DMS114 treated with DMSO at 0.1 percent for 48 hours (cell line): ENCODE results near the gene CELSR1.

ENCODE experiments used
- DNase-seq: peaks from one replicate; lab custom pipeline; 2025; ENCODE audit not compliant: unreplicated experiment; lab: John Stamatoyannopoulos, UW

Gene CELSR1

GRCh38 chr22:46366801-46367706, 170.4 kb downstream of the CELSR1 start:
- DNase-seq: no peak

- no peak for DNase-seq
Measured at GRCh38 chr22:46366327-46366731, 171.1 kb downstream of the CELSR1 start.

GRCh38 chr22:46365166-46365624, 172.2 kb downstream of the CELSR1 start:
- no peak for DNase-seq

GRCh38 chr22:46364341-46365165, 172.9 kb downstream of the CELSR1 start:
- no peak for DNase-seq

GRCh38 chr22:46363611-46364321, 173.7 kb downstream of the CELSR1 start:
- DNase-seq: no peak

GRCh38 chr22:46362934-46363515, 174.4 kb downstream of the CELSR1 start:
- no peak for DNase-seq

DNA sequence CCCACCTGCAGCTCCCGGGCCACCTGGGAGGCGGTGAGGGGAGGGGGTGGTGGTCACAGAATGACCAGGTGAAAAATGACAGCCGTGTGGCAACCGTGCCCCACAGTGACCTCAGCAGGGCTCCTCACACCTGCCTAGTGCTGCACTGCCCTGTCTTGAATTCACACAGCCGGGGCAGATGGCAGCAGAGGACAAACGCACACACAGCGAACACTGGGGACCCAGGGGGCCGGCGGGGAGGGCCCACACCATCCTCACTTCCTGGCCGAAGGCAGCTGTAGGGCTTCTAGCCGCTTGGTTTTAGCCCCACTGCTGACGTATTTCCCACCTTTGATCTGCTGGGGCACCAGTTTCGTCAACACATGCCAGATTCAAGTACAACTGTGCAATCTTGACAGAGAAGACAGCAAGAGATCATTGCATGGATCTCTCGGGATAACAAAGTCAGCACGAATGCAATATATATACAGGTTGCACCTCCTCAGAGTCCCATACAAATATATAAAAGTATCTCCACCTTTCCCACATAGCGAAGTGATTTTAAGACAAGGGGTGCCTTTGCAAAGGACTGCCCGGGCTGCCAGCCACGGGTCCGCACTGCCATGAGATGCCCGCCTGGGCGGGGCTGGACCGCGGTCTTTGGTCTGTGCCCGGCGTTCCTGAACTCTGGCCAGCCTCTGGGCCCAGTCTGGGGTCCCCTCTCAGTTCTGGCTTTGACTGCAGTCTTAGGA, 175.1 kb downstream of the CELSR1 start:
- no peak for DNase-seq

DNA sequence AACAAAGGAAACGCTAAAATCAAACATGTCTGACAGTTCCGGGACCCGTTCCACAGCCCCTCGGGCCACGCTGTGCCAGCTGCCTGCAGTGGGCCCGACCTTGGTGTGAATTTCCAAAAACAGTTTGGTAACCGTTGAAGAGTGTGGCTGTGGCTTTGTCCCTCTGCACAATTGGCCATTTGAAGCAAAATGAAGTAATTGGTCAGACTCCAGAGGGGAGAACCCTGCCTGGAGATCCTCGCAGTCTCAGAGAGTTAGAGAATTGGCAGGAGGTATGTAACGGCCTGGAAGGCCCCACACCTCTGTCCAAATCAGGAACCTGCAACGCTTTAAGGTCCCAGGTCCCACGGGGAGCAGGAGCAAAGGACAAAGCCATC, 175.6 kb downstream of the CELSR1 start:
- DNase-seq: no peak

DNA sequence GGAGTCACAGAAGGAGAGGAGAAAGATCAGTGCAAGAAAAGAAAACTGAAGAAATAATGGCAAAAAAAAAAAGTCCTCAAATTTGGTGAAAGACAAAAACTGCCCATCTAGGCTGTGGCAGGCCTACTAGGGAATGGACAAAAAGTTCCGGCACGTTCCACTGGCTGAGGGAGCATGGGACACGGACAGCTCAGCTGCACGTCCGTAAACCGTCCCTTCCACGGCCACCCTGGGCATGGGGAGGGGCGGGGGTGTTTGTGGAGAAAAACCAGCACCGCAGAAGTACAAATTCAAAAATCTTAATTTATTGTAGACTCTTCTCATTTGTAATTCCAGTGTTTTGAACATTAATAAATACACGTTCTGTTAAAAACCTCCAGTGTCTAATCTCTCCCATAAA, 176.5 kb downstream of the CELSR1 start:
- DNase-seq: no peak

- no peak for DNase-seq
Measured at GRCh38 chr22:46360097-46360496, 177.3 kb downstream of the CELSR1 start.

GRCh38 chr22:46359362-46359761, 178.1 kb downstream of the CELSR1 start:
- no peak for DNase-seq

- no peak for DNase-seq
Measured at GRCh38 chr22:46358766-46359165, 178.7 kb downstream of the CELSR1 start.

DNA sequence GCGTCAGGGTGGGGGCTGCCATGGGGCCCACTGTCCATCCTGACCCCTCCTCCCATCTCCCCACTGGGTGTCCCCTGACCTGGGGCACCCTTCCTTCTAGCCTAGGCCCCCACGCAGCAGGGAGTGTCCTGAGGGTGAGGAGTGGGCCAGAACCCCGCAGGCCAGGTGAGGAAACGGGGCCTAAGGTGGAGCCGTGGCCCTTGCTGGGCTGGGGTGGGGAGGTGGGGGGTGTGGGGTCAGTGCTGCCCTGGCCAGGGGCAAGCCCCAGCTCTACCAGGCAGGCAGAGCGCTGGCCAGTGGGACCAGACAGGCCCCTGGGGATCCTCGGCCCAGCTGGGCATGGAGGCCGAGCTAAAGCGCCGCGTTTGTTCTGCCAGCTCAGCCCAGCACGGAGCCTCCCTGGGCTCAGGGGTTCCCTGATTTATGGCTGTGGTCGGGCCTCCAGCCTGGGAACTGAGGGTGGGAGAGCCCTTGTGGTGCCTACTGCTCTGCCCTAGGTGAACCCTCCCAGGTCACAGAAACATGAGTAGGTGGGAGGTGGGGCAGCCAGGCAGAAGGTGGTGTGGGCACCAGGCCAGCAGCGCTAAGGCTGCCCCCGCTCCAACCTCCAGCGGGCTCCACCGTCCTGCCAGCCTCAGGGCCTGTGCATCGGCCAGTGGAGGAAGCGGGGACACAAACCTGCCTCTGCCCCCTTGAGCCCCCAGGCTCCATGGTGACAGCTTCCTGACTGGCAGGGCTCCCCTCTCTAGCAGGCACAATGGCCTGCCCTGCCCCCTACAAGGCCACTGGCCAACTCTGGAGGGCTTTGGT, 179.5 kb downstream of the CELSR1 start:
- no peak for DNase-seq

DNA sequence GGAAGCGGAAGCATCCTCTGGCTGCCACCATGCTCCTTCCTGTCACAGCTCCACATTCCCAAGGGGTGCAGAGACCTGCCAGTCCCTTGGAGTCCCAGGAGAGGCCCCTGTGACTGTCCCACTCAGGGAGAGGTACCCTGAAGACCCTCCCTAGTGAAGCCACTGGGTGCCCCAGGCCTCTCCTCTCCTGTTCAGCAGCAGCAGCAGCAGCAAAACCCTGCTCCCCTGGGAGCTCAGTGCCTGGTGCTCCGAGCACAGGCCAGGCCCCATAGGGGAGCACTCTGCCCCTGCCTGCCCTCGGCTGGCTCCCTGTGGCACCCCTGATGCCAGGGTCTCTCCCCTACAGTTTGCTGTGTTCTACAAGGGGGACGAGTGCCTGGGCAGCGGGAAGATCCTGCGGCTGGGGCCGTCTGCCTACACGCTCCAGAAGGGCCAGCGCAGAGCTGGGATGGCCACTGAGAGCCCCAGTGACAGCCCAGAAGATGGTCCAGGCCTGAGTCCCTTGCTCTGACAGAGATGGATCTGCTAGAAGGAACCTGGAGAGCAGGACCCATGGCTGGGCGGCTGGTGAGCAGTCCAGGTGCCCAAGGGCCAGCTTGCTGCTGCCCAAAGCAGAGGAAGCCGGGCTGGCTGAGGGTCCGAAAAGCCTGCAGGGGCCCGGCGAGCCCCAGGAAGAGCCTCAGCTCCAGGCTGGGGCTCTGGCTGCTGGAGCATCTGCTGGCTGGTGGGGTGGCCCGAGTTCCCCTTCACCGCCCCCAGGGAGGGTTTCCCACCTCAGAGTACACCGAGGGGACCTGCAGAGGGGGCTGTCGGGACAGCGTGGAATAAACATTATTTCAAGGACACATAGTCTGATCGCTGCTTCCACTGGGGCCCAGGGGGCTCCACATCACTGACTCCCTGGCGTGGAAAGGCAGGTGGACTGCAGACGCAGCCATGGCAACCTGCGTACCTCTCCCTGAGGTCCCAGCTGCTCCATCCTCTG, 180.6 kb downstream of the CELSR1 start:
- no peak for DNase-seq

DNA sequence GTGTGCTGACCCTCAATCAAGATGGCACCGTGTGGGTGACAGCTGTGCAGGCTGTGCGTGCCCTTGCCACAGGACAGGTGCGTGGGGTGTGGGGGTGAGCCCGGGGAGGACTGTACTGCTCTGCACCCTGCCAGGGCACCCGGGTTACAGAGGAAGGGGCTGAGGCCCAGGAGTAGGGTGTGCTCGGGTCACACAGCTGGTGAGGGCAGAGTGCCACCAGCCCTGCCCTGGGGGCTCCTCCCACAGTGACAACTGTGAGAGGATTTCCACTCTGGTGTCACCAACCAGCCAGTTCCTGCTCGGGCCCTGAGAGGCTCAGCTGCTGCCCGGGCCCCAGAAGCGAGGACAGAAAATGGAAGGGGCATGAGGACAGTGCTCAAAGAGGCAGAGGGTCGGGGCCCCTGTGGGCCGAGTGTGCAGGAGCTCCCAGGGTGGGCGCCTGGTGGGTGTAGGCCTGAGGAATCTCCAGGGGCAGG, 181.4 kb downstream of the CELSR1 start:
- DNase-seq: no peak

DNA sequence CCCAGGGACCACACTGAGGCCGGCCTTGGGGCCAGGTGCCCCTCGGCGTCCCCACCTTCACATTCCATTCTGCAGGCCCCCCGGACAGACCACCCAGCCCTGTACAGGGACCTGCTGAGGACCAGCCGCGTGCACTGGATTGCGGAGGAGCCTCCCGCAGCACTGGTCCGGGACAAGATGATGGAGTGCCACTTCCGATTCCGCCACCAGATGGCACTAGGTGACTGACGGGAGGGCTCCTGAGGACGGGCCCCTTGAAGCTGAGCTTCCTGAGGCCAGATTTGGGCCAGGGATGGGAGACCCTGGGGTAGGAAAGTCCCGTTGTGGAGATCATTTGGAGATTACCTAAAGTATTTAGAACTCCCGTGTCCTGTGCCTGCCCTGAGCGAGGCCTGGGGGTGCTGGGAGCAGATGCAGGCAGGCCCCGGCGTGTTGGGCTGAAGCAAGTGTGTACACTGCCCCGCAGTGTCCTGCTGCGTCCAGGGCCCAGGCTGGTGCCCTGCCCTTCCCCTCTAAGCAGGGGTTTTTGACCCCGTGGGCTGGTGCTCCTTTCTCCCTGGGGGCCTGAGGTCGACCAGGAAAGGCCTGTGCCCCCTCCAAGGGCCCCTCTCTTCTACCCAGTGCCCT, 181.9 kb downstream of the CELSR1 start:
- DNase-seq: peak; percentile 10

GRCh38 chr22:46354993-46355305, 182.5 kb downstream of the CELSR1 start:
- DNase-seq: no peak
